ENCODE measurements around the gene PPDPF.

DNA sequence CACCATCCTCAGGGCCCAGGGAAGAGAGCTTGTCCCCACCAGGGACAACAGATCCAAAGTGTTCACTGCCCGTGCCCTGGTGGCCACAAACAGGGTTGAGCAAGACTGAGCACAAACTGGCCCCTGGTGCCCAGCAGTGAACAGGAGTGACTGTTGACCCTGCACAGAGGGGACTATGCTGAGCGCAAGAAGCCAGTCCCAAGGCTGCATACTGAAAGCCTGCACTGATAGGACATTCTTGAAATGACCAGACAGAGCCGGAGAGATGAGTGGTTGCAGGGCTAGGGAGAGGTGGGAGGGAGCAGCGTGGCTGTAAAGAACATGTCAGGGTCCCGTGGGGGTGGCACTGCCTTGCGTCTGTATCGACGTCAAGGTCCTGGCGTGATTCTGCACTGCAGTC is 30.5 kb downstream of the PPDPF start:
- TF ChIP-seq, protein P1, sequence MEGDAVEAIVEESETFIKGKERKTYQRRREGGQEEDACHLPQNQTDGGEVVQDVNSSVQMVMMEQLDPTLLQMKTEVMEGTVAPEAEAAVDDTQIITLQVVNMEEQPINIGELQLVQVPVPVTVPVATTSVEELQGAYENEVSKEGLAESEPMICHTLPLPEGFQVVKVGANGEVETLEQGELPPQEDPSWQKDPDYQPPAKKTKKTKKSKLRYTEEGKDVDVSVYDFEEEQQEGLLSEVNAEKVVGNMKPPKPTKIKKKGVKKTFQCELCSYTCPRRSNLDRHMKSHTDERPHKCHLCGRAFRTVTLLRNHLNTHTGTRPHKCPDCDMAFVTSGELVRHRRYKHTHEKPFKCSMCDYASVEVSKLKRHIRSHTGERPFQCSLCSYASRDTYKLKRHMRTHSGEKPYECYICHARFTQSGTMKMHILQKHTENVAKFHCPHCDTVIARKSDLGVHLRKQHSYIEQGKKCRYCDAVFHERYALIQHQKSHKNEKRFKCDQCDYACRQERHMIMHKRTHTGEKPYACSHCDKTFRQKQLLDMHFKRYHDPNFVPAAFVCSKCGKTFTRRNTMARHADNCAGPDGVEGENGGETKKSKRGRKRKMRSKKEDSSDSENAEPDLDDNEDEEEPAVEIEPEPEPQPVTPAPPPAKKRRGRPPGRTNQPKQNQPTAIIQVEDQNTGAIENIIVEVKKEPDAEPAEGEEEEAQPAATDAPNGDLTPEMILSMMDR (IDR thresholded peaks at IDR 0.05; ENCODE audit: low read length), result no peak
- no peak for TF ChIP-seq EZH2 (optimal IDR thresholded peaks at IDR 0.05; ENCODE audit: low read depth, low read length)
- TF ChIP-seq EZH2phosphoT487 (IDR thresholded peaks at IDR 0.05; ENCODE audit: low read length), result no peak

Data from MM.1S (cell line).